Glomerular endothelial cell (primary cell): ENCODE data around the gene APOM. TPM values are rescaled to one million over a fixed set of nuclear protein-coding genes. Genes with fewer than 3 reads are reported as not detected.

Experiments used
- DNase-seq: peaks from one replicate; pipeline ENCODE4 v3.0.0-alpha.2; 2011; ENCODE audit warnings: low read depth, low spot score; ENCODE audit errors: extremely low read depth
- total RNA-seq: library from RNA; depleted of rRNA; stranded (reverse); fragments of >200 nt; gene quantifications from 2 replicates; pipeline ENCODE4 v1.2.3, GENCODE V29; 2015

Gene APOM
- total RNA-seq, 1 donor from 2014 or later = not detected

- DNase-seq = no peak
Measured at GRCh38 chr6:31630177-31630934, 25.3 kb upstream of the APOM start.

- no peak for DNase-seq
Measured at GRCh38 chr6:31631209-31631608, 24.5 kb upstream of the APOM start.

- DNase-seq = no peak
Measured at GRCh38 chr6:31631681-31632278, 23.9 kb upstream of the APOM start.

GRCh38 chr6:31632279-31632946 lies 23.3 kb upstream of the APOM start:
- no peak for DNase-seq

GRCh38 chr6:31633447-31633846 lies 22.2 kb upstream of the APOM start:
- DNase-seq = no peak

- no peak for DNase-seq
Measured at GRCh38 chr6:31634131-31634530, 21.6 kb upstream of the APOM start.

GRCh38 chr6:31634969-31635575 lies 20.6 kb upstream of the APOM start:
- DNase-seq = no peak

GRCh38 chr6:31636698-31637596 lies 18.7 kb upstream of the APOM start:
- DNase-seq = no peak

- DNase-seq = no peak
Measured at GRCh38 chr6:31639043-31639442, 16.7 kb upstream of the APOM start.

- DNase-seq = no peak
Measured at GRCh38 chr6:31639449-31639861, 16.2 kb upstream of the APOM start.

- DNase-seq = no peak
Measured at GRCh38 chr6:31640612-31641011, 15.1 kb upstream of the APOM start.

GRCh38 chr6:31641370-31641769 lies 14.3 kb upstream of the APOM start:
- DNase-seq = no peak

- DNase-seq = no peak
Measured at GRCh38 chr6:31642798-31643570, 12.7 kb upstream of the APOM start.

- no peak for DNase-seq
Measured at GRCh38 chr6:31643818-31644454, 11.8 kb upstream of the APOM start.

- DNase-seq = no peak
Measured at GRCh38 chr6:31645325-31645724, 10.4 kb upstream of the APOM start.

- peak; percentile 55 for DNase-seq
Measured at GRCh38 chr6:31651602-31652191, 4.0 kb upstream of the APOM start.

GRCh38 chr6:31652925-31653724 lies 2.6 kb upstream of the APOM start:
- DNase-seq = no peak
